Mucosa of rectum (tissue), 2 donors: Measurements from ENCODE around the gene PPP1R3D.
"Not testable (repeated sequence)": the region's sequence is repeated elsewhere in the genome, so short reads cannot be mapped to it uniquely, and the experiment has no call there.

Experiments used
- H3K27ac ChIP-seq, 2 donors: one replicate each; pipeline ENCODE4 v1.7.0; 2013; ENCODE audit warnings: inconsistent platforms in 2 of 2, low read depth in 2 of 2, low read length in 2 of 2
- H3K27me3 ChIP-seq, 2 donors: one replicate each; pipeline ENCODE4 v1.7.0; 2013; ENCODE audit warnings: low read length in 2 of 2; ENCODE audit not compliant: control insufficient read depth in 2 of 2, insufficient read depth in 2 of 2
- H3K36me3 ChIP-seq, 2 donors: one replicate each; pipeline ENCODE4 v1.7.0; 2013; ENCODE audit warnings: low read length in 2 of 2; ENCODE audit not compliant: control insufficient read depth in 2 of 2, insufficient read depth in 2 of 2
- H3K4me1 ChIP-seq, 2 donors: one replicate each; pipeline ENCODE4 v1.7.0; 2013; ENCODE audit warnings: low read length in 2 of 2, mild to moderate bottlenecking in 1 of 2; ENCODE audit not compliant: control insufficient read depth in 2 of 2, insufficient read depth in 2 of 2
- H3K4me3 ChIP-seq, 2 donors: one replicate each; pipeline ENCODE4 v1.7.0; 2013; ENCODE audit warnings: low read length in 2 of 2
- H3K9ac ChIP-seq, 2 donors: one replicate each; pipeline ENCODE4 v1.7.0; 2013; ENCODE audit warnings: low read length in 2 of 2, low read depth in 1 of 2, mild to moderate bottlenecking in 1 of 2
- H3K9me3 ChIP-seq, 2 donors: one replicate each; pipeline ENCODE4 v1.7.0; 2013; ENCODE audit warnings: low read length in 2 of 2; ENCODE audit not compliant: control insufficient read depth in 2 of 2
- donor health status: healthy.
- donor health status: Normal muscosa, but diverticular disease.

Gene PPP1R3D

GRCh38 chr20:59895908-59896307, 44.2 kb downstream of the PPP1R3D start:
- Histone ChIP-seq H3K36me3 (no peaks in the 10 kb centered on the region), H3K4me3 (no peak overlapping the region), H3K27ac (no peak overlapping the region), H3K9ac (no peak overlapping the region), H3K4me1 (no peaks in the 10 kb centered on the region), H3K27me3 (no peaks in the 10 kb centered on the region), H3K9me3 (no peaks in the 10 kb centered on the region)

DNA sequence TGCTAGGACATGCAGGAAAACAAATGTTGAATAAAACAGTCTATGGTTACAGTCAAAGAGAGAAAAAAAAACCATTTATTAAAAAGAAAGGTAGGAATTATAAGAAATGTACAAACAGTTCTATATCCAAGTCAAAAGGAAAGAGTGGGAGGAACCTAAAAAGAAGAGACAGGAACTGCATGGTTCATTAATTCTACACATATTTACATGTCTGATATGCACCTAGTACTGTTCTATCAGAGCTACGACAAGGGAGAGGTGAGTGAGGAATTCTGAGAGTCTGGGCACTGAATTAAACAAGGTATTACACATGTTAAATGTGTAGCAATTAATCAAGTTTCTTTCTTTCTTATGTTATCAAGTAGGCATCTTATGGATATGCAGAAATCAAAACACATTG, 48.5 kb downstream of the PPP1R3D start:
- Histone ChIP-seq H3K27ac (no peak overlapping the region), H3K9ac (no peak overlapping the region), H3K4me1 (no peaks in the 10 kb centered on the region), H3K4me3 (no peak overlapping the region), H3K27me3 (no peaks in the 10 kb centered on the region), H3K9me3 (no peaks in the 10 kb centered on the region), H3K36me3 (no peaks in the 10 kb centered on the region)

DNA sequence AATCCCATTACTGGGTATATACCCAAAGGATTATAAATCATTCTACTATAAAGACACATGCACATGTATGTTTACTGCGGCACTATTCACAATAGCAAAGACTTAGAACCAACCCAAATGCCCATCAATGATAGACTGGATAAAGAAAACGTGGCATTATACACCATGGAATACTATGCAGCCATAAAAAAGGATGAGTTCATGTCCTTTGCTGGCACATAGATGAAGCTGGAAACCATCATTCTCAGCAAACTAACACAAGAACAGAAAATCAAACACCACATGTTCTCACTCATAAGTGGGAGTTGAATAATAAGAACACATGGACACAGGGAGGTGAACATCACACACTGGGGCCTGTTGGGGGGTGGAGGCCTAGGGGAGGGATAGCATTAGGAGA, 50.1 kb downstream of the PPP1R3D start:
- H3K27me3 ChIP-seq, H3K4me3 ChIP-seq, H3K36me3 ChIP-seq, H3K4me1 ChIP-seq, H3K9me3 ChIP-seq, H3K9ac ChIP-seq, H3K27ac ChIP-seq: not testable (repeated sequence)

DNA sequence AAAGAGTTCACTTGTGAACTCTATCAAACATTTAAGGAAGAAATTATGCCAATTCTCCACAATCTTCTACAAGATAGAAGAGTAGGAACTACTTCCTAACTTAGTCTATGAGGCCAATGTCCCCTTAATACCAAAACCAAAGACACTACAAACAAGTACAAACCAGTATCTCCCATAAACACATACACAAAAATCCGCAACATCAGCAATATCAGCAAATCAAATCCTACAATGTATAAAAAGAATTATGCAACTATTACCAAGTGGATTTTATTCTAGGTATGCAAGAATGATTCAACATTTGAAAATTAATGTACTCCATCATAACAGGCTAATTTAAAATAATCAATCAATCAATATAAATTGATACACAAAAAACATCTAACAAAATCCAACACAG, 52.1 kb downstream of the PPP1R3D start:
- Histone ChIP-seq H3K27ac (no peak overlapping the region), H3K27me3 (no peaks in the 10 kb centered on the region), H3K4me3 (no peak overlapping the region), H3K4me1 (no peaks in the 10 kb centered on the region), H3K36me3 (no peaks in the 10 kb centered on the region), H3K9ac (no peak overlapping the region), H3K9me3 (no peaks in the 10 kb centered on the region)
